Measurements from ENCODE around the gene NPDC1. TPM values are rescaled to one million over a fixed set of nuclear protein-coding genes. Genes with fewer than 3 reads are reported as not detected.

NPDC1 gene
- total and polyA plus RNA-seq, 2 of the 8 experiments (the other 6 are each of a cell fraction or from before 2014, with no cell fraction given), result 26.2 to 44.1 TPM

- 93% methylated on average over 13 of the region's 13 CpGs; no CpG with 5 or more reads in 1 of the 2 experiments for WGBS, 2 experiments (ENCODE audit: extremely low coverage in 1 of 2, insufficient coverage in 1 of 2, insufficient read length in 1 of 2, insufficient replicate concordance in 2 of 2, low coverage in 1 of 2, low lambda C conversion rate in 2 of 2, missing lambda C conversion rate in 1 of 2)
- no peak for TF ChIP-seq RXRA (IDR thresholded peaks at IDR 0.05; ENCODE audit: insufficient read depth, low read depth, low read length)
- no peak for TF ChIP-seq USF2 (IDR thresholded peaks at IDR 0.05; ENCODE audit: low read length)
- no peak for TF ChIP-seq CBX5 (IDR thresholded peaks at IDR 0.05; ENCODE audit: low read depth, low read length)
- no peak for TF ChIP-seq SIRT6 (IDR thresholded peaks at IDR 0.05; ENCODE audit: low read length)
- no peak for TF ChIP-seq ATF3 (IDR thresholded peaks at IDR 0.05; ENCODE audit: insufficient read depth, low read depth, low read length)
- no peak for TF ChIP-seq CREB1 (IDR thresholded peaks at IDR 0.05)
These were observed 38.1 kb downstream of the NPDC1 start for GRCh38 chr9:137007816-137008270.

More at GRCh38 chr9:137007816-137008270, 38.1 kb downstream of the NPDC1 start:
- Histone ChIP-seq H2BK20ac (ENCODE audit: low read length) (no peak overlapping the region), H3K79me2 (ENCODE audit: control insufficient read depth in 1 of 2, insufficient read depth in 2 of 2, low read length in 2 of 2) (no peaks in the 10 kb centered on the region), H3K27ac (ENCODE audit: low read depth, low read length) (no peak overlapping the region), H3K36me3 (ENCODE audit: control insufficient read depth in 2 of 4, insufficient read depth in 4 of 4, low read length in 3 of 4) (no peaks in the 10 kb centered on the region), H3K18ac (ENCODE audit: extremely low read depth, low read length) (no peak overlapping the region), H3K4ac (replicated peaks; ENCODE audit: insufficient read length, low read depth, low read length) (no peak overlapping the region), H3K14ac (ENCODE audit: insufficient read length) (no peak overlapping the region), H2BK5ac (ENCODE audit: low read depth, low read length) (no peak overlapping the region), H3K23ac (ENCODE audit: insufficient read length) (no peak overlapping the region), H2BK15ac (ENCODE audit: low read length) (no peak overlapping the region), H3K56ac (replicated peaks; ENCODE audit: insufficient read length, low read depth, low read length) (no peak overlapping the region), H4K20me1 (replicated peaks in 1 of 2; ENCODE audit: control insufficient read depth in 1 of 2, insufficient read depth in 2 of 2, low read length in 2 of 2) (no peaks in the 10 kb centered on the region), H4K8ac (ENCODE audit: extremely low read depth, insufficient read depth, low read length) (no peak overlapping the region), H2BK120ac (replicated peaks; ENCODE audit: low read depth, low read length) (no peak overlapping the region), H3K4me1 (replicated peaks in 1 of 4; ENCODE audit: control insufficient read depth in 3 of 4, insufficient read depth in 4 of 4, low read length in 3 of 4) (peaks cover 0 to 2% (median 0%) of the 10 kb centered on the region in 4 experiments; a peak in 2 of 7 replicates), H2BK12ac (ENCODE audit: low read depth, low read length) (no peak overlapping the region), H2AFZ (ENCODE audit: low read length) (no peak overlapping the region), H2AK5ac (ENCODE audit: low read depth, low read length) (no peak overlapping the region), H4K91ac (replicated peaks; ENCODE audit: insufficient read length, low read length) (no peak overlapping the region), H3K4me3 (ENCODE audit: extremely low read depth in 1 of 4, insufficient read depth in 2 of 4, low read depth in 3 of 4, low read length in 4 of 4) (no peak overlapping the region), H4K5ac (ENCODE audit: insufficient read length, low read depth, low read length) (no peak overlapping the region), H3K4me2 (ENCODE audit: insufficient read depth in 1 of 2, low read depth in 2 of 2, low read length in 2 of 2) (no peak overlapping the region), H3K9me3 (ENCODE audit: insufficient read depth in 2 of 2, low read depth in 1 of 2, low read length in 1 of 2) (peaks cover 0 to 10% of the 10 kb centered on the region in 2 experiments; a peak in 1 of 4 replicates), H3K27me3 (replicated peaks in 1 of 4; ENCODE audit: control insufficient read depth in 3 of 4, extremely low read depth in 1 of 4, insufficient read depth in 3 of 4, low read length in 3 of 4) (no peaks in the 10 kb centered on the region), H3K23me2 (ENCODE audit: low read depth, low read length) (no peaks in the 10 kb centered on the region), H3K9ac (replicated peaks in 1 of 4; ENCODE audit: extremely low read depth in 1 of 4, low read depth in 3 of 4, low read length in 3 of 4) (no peak overlapping the region), H3K79me1 (ENCODE audit: low read depth, low read length) (no peaks in the 10 kb centered on the region)
- POLR2A ChIA-PET (ENCODE audit: partially characterized antibody), result no interaction called here
- CTCF ChIA-PET (ENCODE audit: partially characterized antibody), result interaction anchor here (0.8 to 2.5 kb wide), 5 partner anchors 10 to 60 kb away, joined by 3 to 11 read pairs (median 3); partner anchors contain the start of gene PTGDS
- FAIRE-seq (no peak), DNase-seq (ENCODE audit: low read depth in 1 of 2, low spot score in 2 of 2) (no peak)
